Neural cell (in vitro differentiated cells): ENCODE results near the gene GRAMD1B. TPM values are rescaled to one million over a fixed set of nuclear protein-coding genes. Genes with fewer than 3 reads are reported as not detected.

Experiments used
- H2AFZ ChIP-seq: fragments of 200-600, 300-800 bp; sonication (generic), shearing (Covaris generic); 2 replicates; pipeline ENCODE4 v1.6.0; 2014; ENCODE audit warnings: low read depth, mild to moderate bottlenecking, antibody characterized with exemption, low read length, moderate library complexity
- H3F3A ChIP-seq: fragments of 200-600 bp; shearing (Covaris generic); 2 replicates; pipeline ENCODE4 v1.6.1; 2016; ENCODE audit warnings: mild to moderate bottlenecking, moderate library complexity, mixed read lengths, antibody characterized with exemption, low read length; ENCODE audit not compliant: insufficient read depth, poor library complexity, severe bottlenecking
- H3K27ac ChIP-seq: fragments of 200-600, 300-800 bp; sonication (generic), shearing (Covaris generic); 2 replicates; pipeline ENCODE4 v1.5.1; 2014; ENCODE audit warnings: mild to moderate bottlenecking, low read length, moderate library complexity
- H3K27me3 ChIP-seq: fragments of 300-800, 200-600 bp; sonication (generic), shearing (Covaris generic); 2 replicates; pipeline ENCODE4 v1.6.0; 2014; ENCODE audit warnings: mild to moderate bottlenecking, low read depth, low read length, moderate library complexity; ENCODE audit not compliant: insufficient read depth
- H3K36me3 ChIP-seq: fragments of 300-800, 200-600 bp; sonication (generic), shearing (Covaris generic); 2 replicates; pipeline ENCODE4 v1.5.1; 2014; ENCODE audit warnings: mild to moderate bottlenecking, antibody characterized with exemption, low read length, moderate library complexity; ENCODE audit not compliant: insufficient read depth
- H3K4me2 ChIP-seq: fragments of 300-800, 200-600 bp; sonication (generic), shearing (Covaris generic); 2 replicates; pipeline ENCODE4 v1.6.0; 2014; ENCODE audit warnings: mild to moderate bottlenecking, low read length
- H3K4me3 ChIP-seq: fragments of 300-800, 200-600 bp; sonication (generic), shearing (Covaris generic); 2 replicates; pipeline ENCODE4 v1.5.1; 2014; ENCODE audit warnings: mild to moderate bottlenecking, low read length, moderate library complexity
- H3K79me2 ChIP-seq: fragments of 200-600 bp; shearing (Covaris generic); replicated peaks from 2 replicates; pipeline ENCODE4 v1.6.0; 2014; ENCODE audit warnings: mild to moderate bottlenecking, low read length, moderate library complexity; ENCODE audit not compliant: insufficient read depth
- H3K9ac ChIP-seq: fragments of 300-800, 200-600 bp; sonication (generic), shearing (Covaris generic); 2 replicates; pipeline ENCODE4 v1.6.1; 2016; ENCODE audit warnings: mild to moderate bottlenecking, low read length, mixed read lengths
- H3K9me2 ChIP-seq: fragments of 200-600 bp; shearing (Covaris generic); 2 replicates; pipeline ENCODE4 v1.6.1; 2016; ENCODE audit warnings: mild to moderate bottlenecking, low read length, mixed read lengths; ENCODE audit not compliant: insufficient read depth
- H3K9me3 ChIP-seq: fragments of 200-600, 300-800 bp; sonication (generic), shearing (Covaris generic); 2 replicates; pipeline ENCODE4 v1.6.1; 2016; ENCODE audit warnings: mild to moderate bottlenecking, mixed run types, low read length, moderate library complexity, mixed read lengths
- H4K20me1 ChIP-seq: fragments of 200-600 bp; shearing (Covaris generic); 2 replicates; pipeline ENCODE4 v1.6.1; 2016; ENCODE audit warnings: mild to moderate bottlenecking, mixed run types; ENCODE audit not compliant: insufficient read depth
- CTCF ChIP-seq: fragments of 450-650 bp; IDR thresholded peaks from 2 replicates; pipeline ENCODE4 v1.5.1; 2014; ENCODE audit warnings: antibody characterized with exemption, mild to moderate bottlenecking, moderate library complexity; ENCODE audit not compliant: poor library complexity, severe bottlenecking
- EP300 ChIP-seq: fragments of 450-650 bp; conservative IDR thresholded peaks from 2 replicates; pipeline ENCODE4 v1.6.1; 2014; ENCODE audit warnings: antibody characterized with exemption, mild to moderate bottlenecking, moderate library complexity; ENCODE audit not compliant: poor library complexity, severe bottlenecking
- EZH2 ChIP-seq: fragments of 200-600, 300-800 bp; shearing (Covaris generic), sonication (generic); IDR thresholded peaks from 2 replicates; pipeline ENCODE4 v1.6.1; 2014; ENCODE audit warnings: antibody characterized with exemption, low read length, borderline replicate concordance, mild to moderate bottlenecking; ENCODE audit not compliant: insufficient read depth, poor library complexity, severe bottlenecking
- MXI1 ChIP-seq: fragments of 450-650 bp; conservative IDR thresholded peaks from 2 replicates; pipeline ENCODE4 v1.6.1; 2014; ENCODE audit warnings: antibody characterized with exemption, mild to moderate bottlenecking; ENCODE audit not compliant: poor library complexity, severe bottlenecking
- POLR2AphosphoS5 ChIP-seq: IDR thresholded peaks from 2 replicates; pipeline ENCODE4 v1.6.1; 2012
- RAD21 ChIP-seq: fragments of 450-650 bp; conservative IDR thresholded peaks from 2 replicates; pipeline ENCODE4 v1.6.1; 2014; ENCODE audit warnings: antibody characterized with exemption, mild to moderate bottlenecking, moderate library complexity
- REST ChIP-seq: IDR thresholded peaks from 2 replicates; pipeline ENCODE4 v1.6.1; 2012; ENCODE audit warnings: borderline replicate concordance
- SMC3 ChIP-seq: fragments of 450-650 bp; conservative IDR thresholded peaks from 2 replicates; pipeline ENCODE4 v1.6.1; 2014; ENCODE audit warnings: antibody characterized with exemption, mild to moderate bottlenecking, moderate library complexity; ENCODE audit not compliant: poor library complexity
- TAF1 ChIP-seq: IDR thresholded peaks from 2 replicates; pipeline ENCODE4 v1.6.1; 2012; ENCODE audit warnings: low read depth
- polyA plus RNA-seq: library from polyadenylated mRNA; depleted of rRNA; stranded (reverse); fragments of >200 nt; gene quantifications from 2 replicates; pipeline ENCODE4 v1.2.3, GENCODE V29; 2014

GRAMD1B gene
- polyA plus RNA-seq, 1 donor from 2014 or later, result 1.5 TPM

- Histone ChIP-seq H3F3A (no peaks in the 10 kb centered on the region), H3K9ac (no peak overlapping the region), H2AFZ (no peak overlapping the region), H3K4me3 (no peak overlapping the region), H3K27ac (no peak overlapping the region), H3K36me3 (no peaks in the 10 kb centered on the region), H4K20me1 (no peaks in the 10 kb centered on the region), H3K9me2 (no peaks in the 10 kb centered on the region), H3K9me3 (no peaks in the 10 kb centered on the region), H3K79me2 (no peaks in the 10 kb centered on the region), H3K27me3 (no peaks in the 10 kb centered on the region), H3K4me2 (no peak overlapping the region)
- TF ChIP-seq SMC3, result no peak
Measured at GRCh38 chr11:123543797-123544196, 113.7 kb downstream of the GRAMD1B start.

- Histone ChIP-seq H3K27me3 (no peaks in the 10 kb centered on the region), H3K27ac (no peak overlapping the region), H3K4me3 (no peak overlapping the region), H4K20me1 (no peaks in the 10 kb centered on the region), H3F3A (no peaks in the 10 kb centered on the region), H3K9ac (no peak overlapping the region), H3K9me3 (no peaks in the 10 kb centered on the region), H3K79me2 (no peaks in the 10 kb centered on the region), H3K9me2 (no peaks in the 10 kb centered on the region), H3K36me3 (no peaks in the 10 kb centered on the region), H3K4me2 (no peak overlapping the region), H2AFZ (no peak overlapping the region)
- TF ChIP-seq REST, result no peak
- no peak for TF ChIP-seq RAD21
- no peak for TF ChIP-seq EZH2
- no peak for TF ChIP-seq TAF1
- no peak for TF ChIP-seq SMC3
- no peak for TF ChIP-seq MXI1
- TF ChIP-seq POLR2AphosphoS5, result no peak
- no peak for TF ChIP-seq CTCF
Measured at GRCh38 chr11:123544631-123545375, 114.7 kb downstream of the GRAMD1B start.

- no peak for TF ChIP-seq RAD21
- TF ChIP-seq REST, result no peak
- TF ChIP-seq EP300, result no peak
- no peak for TF ChIP-seq EZH2
- no peak for TF ChIP-seq MXI1
- TF ChIP-seq SMC3, result no peak
- Histone ChIP-seq H3K9ac (no peak overlapping the region), H3K27me3 (no peaks in the 10 kb centered on the region), H3K4me2 (no peak overlapping the region), H3F3A (no peaks in the 10 kb centered on the region), H3K9me2 (no peaks in the 10 kb centered on the region), H3K36me3 (no peaks in the 10 kb centered on the region), H3K79me2 (no peaks in the 10 kb centered on the region), H3K4me3 (no peak overlapping the region), H2AFZ (no peak overlapping the region), H3K27ac (no peak overlapping the region), H4K20me1 (no peaks in the 10 kb centered on the region), H3K9me3 (no peaks in the 10 kb centered on the region)
Measured at GRCh38 chr11:123545726-123546270, 115.7 kb downstream of the GRAMD1B start.
